Uterus (tissue), 4 donors: ENCODE measurements around the gene MID1. TPM values are rescaled to one million over a fixed set of nuclear protein-coding genes. Genes with fewer than 3 reads are reported as not detected.

ENCODE experiments used
- DNase-seq, 2 donors: peaks; one replicate each; pipeline ENCODE4 v3.0.0-alpha.2; 2019 to 2020
- H3K27ac ChIP-seq, 2 donors: fragments of 200-600 bp; sonication (generic); 1 replicate in 1 of 2; 2 replicates in 1 of 2; pipeline ENCODE4 v1.5.1; 2016 to 2018
- H3K27me3 ChIP-seq, 2 donors: fragments of 200-600 bp; sonication (generic); one replicate each; pipeline ENCODE4 v1.5.1; 2018 to 2019; ENCODE audit warnings: control low read depth in 1 of 2
- H3K36me3 ChIP-seq, 2 donors: fragments of 200-600 bp; sonication (generic); one replicate each; pipeline ENCODE4 v1.5.1; 2019; ENCODE audit warnings: control low read depth in 1 of 2
- H3K4me1 ChIP-seq, 2 donors: fragments of 200-600 bp; sonication (generic); one replicate each; pipeline ENCODE4 v1.5.1; 2018 to 2019; ENCODE audit warnings: control low read depth in 1 of 2
- H3K4me3 ChIP-seq, 2 donors: fragments of 200-600 bp; sonication (generic); 1 replicate in 1 of 2; 2 replicates in 1 of 2; pipeline ENCODE4 v1.5.1; 2018 to 2019; ENCODE audit warnings: mild to moderate bottlenecking in 1 of 2
- H3K9me3 ChIP-seq, 2 donors: fragments of 200-600 bp; sonication (generic); one replicate each; pipeline ENCODE4 v1.5.1; 2019; ENCODE audit warnings: control low read depth in 1 of 2
- CTCF ChIP-seq, 4 experiments: fragments of 200-600 bp in 2 of 4; fragments of 450-650 bp in 2 of 4; sonication (generic) in 2 of 4; IDR thresholded peaks; one replicate each; pipeline ENCODE4 v1.5.1; 2016 to 2019; ENCODE audit warnings: antibody characterized with exemption in 4 of 4, mild to moderate bottlenecking in 2 of 4, moderate library complexity in 1 of 4
- POLR2A ChIP-seq, 2 donors: fragments of 450-650 bp; IDR thresholded peaks; one replicate each; pipeline ENCODE4 v1.6.1; 2016; ENCODE audit warnings: antibody characterized with exemption in 2 of 2, mild to moderate bottlenecking in 1 of 2, moderate library complexity in 1 of 2
- intact Hi-C: fragments of 100-400 bp; cut with DNase I; formaldehyde crosslinking; loops from one replicate; pipeline ENCODE4 v1.15.1; 2023; ENCODE audit warnings: low total_unique reads
- total RNA-seq, 4 donors: library from RNA; depleted of rRNA in 3 of 4; stranded (reverse); fragments of >200 nt in 3 of 4; gene quantifications; one replicate each; pipeline versions ENCODE4 v1.1.0 to v1.2.4, GENCODE V29; 2014 to 2023
- donor health status: DM: yes; HTN: yes; CAD: no.

The MID1 gene
- total RNA-seq, 4 donors from 2014 or later, result 9.1 to 29.2 (median 18.8) TPM

GRCh38 chrX:10571260-10571659 lies 49.1 kb downstream of the MID1 start:
- DNase-seq, result no peak
- no peak overlapping the region for H3K4me3 ChIP-seq
- no peaks in the 10 kb centered on the region for H3K9me3 ChIP-seq
- intact Hi-C loops, result no loop called here
- no peak for TF ChIP-seq CTCF (IDR thresholded peaks at IDR 0.05)
- H3K4me1 ChIP-seq, result no peaks in the 10 kb centered on the region
- no peak overlapping the region for H3K27ac ChIP-seq
- H3K36me3 ChIP-seq, result no peaks in the 10 kb centered on the region
- H3K27me3 ChIP-seq, result no peaks in the 10 kb centered on the region

- no peaks in the 10 kb centered on the region for H3K27me3 ChIP-seq
- DNase-seq, result no peak
- H3K36me3 ChIP-seq, result no peaks in the 10 kb centered on the region
- no peaks in the 10 kb centered on the region for H3K4me1 ChIP-seq
- H3K9me3 ChIP-seq, result no peaks in the 10 kb centered on the region
- TF ChIP-seq POLR2A (IDR thresholded peaks at IDR 0.05) (no peak), CTCF (IDR thresholded peaks at IDR 0.05) (no peak)
- intact Hi-C loops, result no loop called here
- H3K4me3 ChIP-seq, result no peak overlapping the region
- H3K27ac ChIP-seq, result no peak overlapping the region
These were observed 49.8 kb downstream of the MID1 start for GRCh38 chrX:10570601-10571000.

- no peak for DNase-seq
- H3K27ac ChIP-seq, result no peak overlapping the region
- no peak overlapping the region for H3K4me3 ChIP-seq
- H3K36me3 ChIP-seq, result no peaks in the 10 kb centered on the region
- intact Hi-C loops, result no loop called here
- no peak for TF ChIP-seq CTCF (IDR thresholded peaks at IDR 0.05)
- no peak for TF ChIP-seq POLR2A (IDR thresholded peaks at IDR 0.05)
- no peaks in the 10 kb centered on the region for H3K4me1 ChIP-seq
- no peaks in the 10 kb centered on the region for H3K27me3 ChIP-seq
- H3K9me3 ChIP-seq, result no peaks in the 10 kb centered on the region
These were observed 50.4 kb downstream of the MID1 start for GRCh38 chrX:10569946-10570345.

- Histone ChIP-seq H3K36me3 (no peaks in the 10 kb centered on the region), H3K27ac (no peak overlapping the region), H3K27me3 (no peaks in the 10 kb centered on the region), H3K9me3 (no peaks in the 10 kb centered on the region), H3K4me1 (no peaks in the 10 kb centered on the region), H3K4me3 (no peak overlapping the region)
- intact Hi-C loops, result no loop called here
- DNase-seq, result no peak
- TF ChIP-seq CTCF (IDR thresholded peaks at IDR 0.05) (no peak), POLR2A (IDR thresholded peaks at IDR 0.05) (no peak)
These were observed 52.0 kb downstream of the MID1 start for GRCh38 chrX:10568428-10568827.

- no peak overlapping the region for H3K27ac ChIP-seq
- TF ChIP-seq CTCF (IDR thresholded peaks at IDR 0.05) (no peak), POLR2A (IDR thresholded peaks at IDR 0.05) (no peak)
- H3K36me3 ChIP-seq, result no peaks in the 10 kb centered on the region
- intact Hi-C loops, result no loop called here
- H3K4me3 ChIP-seq, result no peak overlapping the region
- H3K4me1 ChIP-seq, result no peaks in the 10 kb centered on the region
- H3K9me3 ChIP-seq, result peaks cover 0 to 3% of the 10 kb centered on the region in 2 donors
- DNase-seq, result no peak
- no peaks in the 10 kb centered on the region for H3K27me3 ChIP-seq
These were observed 53.2 kb downstream of the MID1 start for GRCh38 chrX:10567136-10567535.
